Gastrocnemius medialis (tissue), 4 donors: ENCODE measurements around the gene TXNL4A. TPM values are rescaled to one million over a fixed set of nuclear protein-coding genes. Genes with fewer than 3 reads are reported as not detected.
"Not testable (repeated sequence)": the region's sequence is repeated elsewhere in the genome, so short reads cannot be mapped to it uniquely, and the experiment has no call there.

Experiments
- ATAC-seq, 2 donors: fragments of 150-250 bp; one replicate each; pipeline ENCODE4 v1.9.1; 2016
- DNase-seq, 2 donors: peaks; one replicate each; pipeline ENCODE4 v3.0.0-alpha.2; 2019
- H3K27ac ChIP-seq, 4 donors: fragments of 200-600 bp; sonication (generic); 1 replicate in 1 of 4; 2 replicates in 3 of 4; pipeline ENCODE4 v1.5.1; 2016 to 2018; ENCODE audit warnings: mild to moderate bottlenecking in 2 of 4, moderate library complexity in 1 of 4
- H3K27me3 ChIP-seq, 3 donors: fragments of 200-600 bp; sonication (generic) in 2 of 3; 1 replicate in 1 of 3; 2 replicates in 2 of 3; pipeline versions ENCODE4 v1.5.1 to v1.6.0; 2016 to 2019; ENCODE audit warnings: mild to moderate bottlenecking in 1 of 3, moderate library complexity in 1 of 3
- H3K36me3 ChIP-seq, 2 donors: fragments of 200-600 bp; sonication (generic) in 1 of 2; one replicate each; pipeline ENCODE4 v1.5.1; 2017 to 2018
- H3K4me1 ChIP-seq, 2 donors: fragments of 200-600 bp; sonication (generic) in 1 of 2; one replicate each; pipeline ENCODE4 v1.5.1; 2016 to 2017; ENCODE audit warnings: mild to moderate bottlenecking in 2 of 2
- H3K4me3 ChIP-seq, 4 donors: fragments of 200-600 bp; sonication (generic) in 3 of 4; 1 replicate in 1 of 4; 2 replicates in 3 of 4; pipeline ENCODE4 v1.5.1; 2016 to 2019; ENCODE audit warnings: mild to moderate bottlenecking in 2 of 4
- H3K9me3 ChIP-seq, 3 donors: fragments of 200-600 bp; sonication (generic) in 2 of 3; 1 replicate in 1 of 3; 2 replicates in 2 of 3; pipeline ENCODE4 v1.5.1; 2016 to 2019
- POLR2A ChIP-seq, 2 donors: fragments of 450-650 bp; IDR thresholded peaks; one replicate each; pipeline ENCODE4 v1.6.1; 2017; ENCODE audit warnings: antibody characterized with exemption in 2 of 2, mild to moderate bottlenecking in 2 of 2, moderate library complexity in 2 of 2
- in situ Hi-C, 4 donors: fragments of 200-750 bp; cut with MboI; loops; one replicate each; pipeline versions ENCODE4 v1.15.0 to v1.8.0; 2017; ENCODE audit warnings: low sequenced_read_pairs in 4 of 4
- intact Hi-C: fragments of 100-400 bp; cut with DNase I; formaldehyde crosslinking; loops from one replicate; pipeline ENCODE4 v1.15.1; 2023; ENCODE audit warnings: low total_unique reads
- total RNA-seq, 4 donors: library from RNA; depleted of rRNA; stranded (reverse); fragments of >200 nt; gene quantifications; one replicate each; pipeline versions ENCODE4 v1.1.0 to v1.2.3, GENCODE V29; 2016
- TF ChIP-seq, protein P1 (sequence below), 5 experiments: fragments of 450-650 bp in 3 of 5; fragments of 200-600 bp in 2 of 5; sonication (generic) in 2 of 5; IDR thresholded peaks in 4 of 5; conservative IDR thresholded peaks in 1 of 5; 1 replicate in 4 of 5; 2 replicates in 1 of 5; pipeline ENCODE4 v1.5.1; 2016 to 2019; ENCODE audit warnings: antibody characterized with exemption in 5 of 5, mild to moderate bottlenecking in 3 of 5, moderate library complexity in 3 of 5

Gene TXNL4A
- total RNA-seq, 4 donors from 2014 or later: 39.9 to 105 (median 66.4) TPM

DNA sequence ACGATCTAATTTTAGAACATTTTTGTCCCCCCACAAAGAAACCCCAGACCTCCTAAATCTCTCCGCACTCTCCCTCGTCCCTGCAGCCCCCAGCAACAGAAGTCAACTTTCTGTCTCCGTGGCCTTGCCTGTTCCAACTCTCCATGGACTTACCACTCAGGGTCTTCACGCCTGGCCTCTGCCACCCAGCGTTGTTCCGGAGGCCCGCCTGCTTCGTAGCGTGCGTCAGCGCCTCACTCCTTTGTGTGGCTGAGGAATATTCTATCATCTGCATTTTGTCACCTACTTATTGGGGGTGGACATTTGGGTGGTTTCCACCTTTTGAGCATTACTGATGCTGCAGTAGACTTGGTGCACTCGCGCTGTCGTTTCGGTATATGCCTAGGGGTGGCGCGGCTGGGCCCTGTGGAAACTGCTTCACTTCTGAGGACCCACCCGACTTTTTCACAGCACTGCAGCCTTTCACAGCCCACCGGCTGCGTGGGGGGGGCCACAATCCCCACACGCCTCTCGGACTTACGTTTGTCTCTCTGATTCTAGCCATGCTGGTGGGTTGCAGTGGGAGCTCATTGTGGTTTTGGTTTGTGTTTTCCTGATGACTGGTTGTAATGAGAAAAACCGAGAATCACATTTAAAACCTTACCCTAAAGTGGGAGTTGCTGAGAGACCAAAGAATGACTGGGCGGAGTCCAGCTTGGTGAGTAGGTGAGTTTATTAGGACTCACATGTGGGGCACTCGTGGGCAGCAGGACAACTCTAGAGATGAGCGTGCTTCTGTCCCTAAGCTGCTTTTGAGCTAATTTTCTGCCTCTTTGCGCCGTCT, 25.3 kb downstream of the TXNL4A start:
- Histone ChIP-seq H3K27ac (no peak overlapping the region), H3K27me3 (peaks cover 0 to 3% (median 0%) of the 10 kb centered on the region in 3 donors), H3K36me3 (no peaks in the 10 kb centered on the region), H3K4me3 (no peak overlapping the region), H3K4me1 (peaks cover 3 to 4% of the 10 kb centered on the region in 2 donors), H3K9me3 (no peaks in the 10 kb centered on the region)
- TF ChIP-seq, protein P1, sequence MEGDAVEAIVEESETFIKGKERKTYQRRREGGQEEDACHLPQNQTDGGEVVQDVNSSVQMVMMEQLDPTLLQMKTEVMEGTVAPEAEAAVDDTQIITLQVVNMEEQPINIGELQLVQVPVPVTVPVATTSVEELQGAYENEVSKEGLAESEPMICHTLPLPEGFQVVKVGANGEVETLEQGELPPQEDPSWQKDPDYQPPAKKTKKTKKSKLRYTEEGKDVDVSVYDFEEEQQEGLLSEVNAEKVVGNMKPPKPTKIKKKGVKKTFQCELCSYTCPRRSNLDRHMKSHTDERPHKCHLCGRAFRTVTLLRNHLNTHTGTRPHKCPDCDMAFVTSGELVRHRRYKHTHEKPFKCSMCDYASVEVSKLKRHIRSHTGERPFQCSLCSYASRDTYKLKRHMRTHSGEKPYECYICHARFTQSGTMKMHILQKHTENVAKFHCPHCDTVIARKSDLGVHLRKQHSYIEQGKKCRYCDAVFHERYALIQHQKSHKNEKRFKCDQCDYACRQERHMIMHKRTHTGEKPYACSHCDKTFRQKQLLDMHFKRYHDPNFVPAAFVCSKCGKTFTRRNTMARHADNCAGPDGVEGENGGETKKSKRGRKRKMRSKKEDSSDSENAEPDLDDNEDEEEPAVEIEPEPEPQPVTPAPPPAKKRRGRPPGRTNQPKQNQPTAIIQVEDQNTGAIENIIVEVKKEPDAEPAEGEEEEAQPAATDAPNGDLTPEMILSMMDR (IDR thresholded peaks at IDR 0.05 in 4 of 5, conservative IDR thresholded peaks at IDR 0.05 in 1 of 5): no peak
- no peak for TF ChIP-seq POLR2A (IDR thresholded peaks at IDR 0.05)
- no peak for ATAC-seq
- DNase-seq: no peak
- in situ Hi-C loops (no loop called here), intact Hi-C loops (no loop called here)

DNA sequence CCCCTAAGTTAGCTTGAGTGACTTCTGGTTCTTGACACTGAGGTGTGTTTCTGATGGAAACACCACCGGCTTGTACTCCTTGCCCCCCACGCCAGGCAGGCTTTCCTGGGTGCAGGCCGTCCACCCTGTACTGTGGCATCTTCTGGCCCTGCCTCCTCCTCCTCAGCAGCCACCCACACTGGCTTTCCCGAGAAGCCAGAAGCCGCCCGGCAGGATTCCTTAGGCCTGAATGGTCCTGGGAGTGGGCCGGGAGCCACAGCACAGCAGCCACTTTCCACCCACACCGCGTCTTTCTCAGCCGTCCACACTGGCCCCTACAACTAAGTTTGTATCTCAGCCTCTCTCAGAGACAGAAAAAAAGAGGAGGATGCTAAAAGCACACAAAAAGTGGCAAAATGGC, 26.1 kb downstream of the TXNL4A start:
- DNase-seq: no peak
- Histone ChIP-seq H3K27ac (no peak overlapping the region), H3K4me1 (peaks cover 3 to 4% of the 10 kb centered on the region in 2 donors), H3K4me3 (no peak overlapping the region), H3K36me3 (no peaks in the 10 kb centered on the region), H3K27me3 (peaks cover 0 to 3% (median 0%) of the 10 kb centered on the region in 3 donors), H3K9me3 (no peaks in the 10 kb centered on the region)
- no peak for ATAC-seq
- in situ Hi-C loops: no loop called here
- TF ChIP-seq, protein P1 (IDR thresholded peaks at IDR 0.05 in 4 of 5, conservative IDR thresholded peaks at IDR 0.05 in 1 of 5): no peak
- no peak for TF ChIP-seq POLR2A (IDR thresholded peaks at IDR 0.05)
- intact Hi-C loops: no loop called here

DNA sequence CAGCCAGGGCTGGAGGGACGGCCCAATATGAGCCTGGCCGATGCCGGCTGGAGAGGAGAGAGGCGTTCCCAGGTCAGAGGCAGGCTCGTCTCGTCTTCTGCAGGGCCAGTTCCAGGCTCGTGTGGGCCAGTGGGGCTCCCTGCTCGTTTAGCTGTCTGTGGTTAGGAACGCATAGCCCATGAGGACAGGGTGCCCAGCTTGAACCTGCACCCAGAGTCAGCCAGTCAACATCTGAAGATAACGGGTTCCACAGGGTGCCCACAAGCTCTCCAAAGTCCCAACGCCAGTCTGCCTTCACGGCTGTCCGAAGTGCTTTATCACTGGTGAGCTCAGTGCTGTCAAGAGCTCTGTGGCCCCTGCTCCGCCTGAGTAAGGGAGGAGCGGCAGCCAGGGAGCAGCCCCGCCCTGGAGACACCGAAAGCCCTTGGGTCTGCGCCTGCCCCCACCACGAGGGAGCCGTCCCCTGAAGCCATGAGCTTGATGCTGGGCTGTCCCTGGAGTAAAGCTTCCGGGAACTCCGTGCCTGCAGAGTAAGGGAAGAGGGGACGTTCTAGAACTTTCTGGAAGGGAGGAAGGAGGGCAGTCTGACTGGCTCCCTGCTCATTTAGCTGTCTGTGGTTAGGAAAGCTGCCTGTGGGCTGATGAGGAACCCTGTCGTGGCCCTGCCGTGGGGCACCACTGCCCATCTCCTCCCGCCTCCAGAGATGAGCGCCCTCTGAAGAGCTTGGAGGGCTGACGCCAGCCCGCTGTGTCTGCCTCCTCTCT, 26.7 kb downstream of the TXNL4A start:
- no peak for DNase-seq
- no peak for ATAC-seq
- Histone ChIP-seq H3K27me3 (peaks cover 0 to 3% (median 0%) of the 10 kb centered on the region in 3 donors), H3K36me3 (no peaks in the 10 kb centered on the region), H3K9me3 (no peaks in the 10 kb centered on the region), H3K4me3 (no peak overlapping the region), H3K4me1 (peaks cover 3 to 4% of the 10 kb centered on the region in 2 donors), H3K27ac (no peak overlapping the region)
- TF ChIP-seq, protein P1 (IDR thresholded peaks at IDR 0.05 in 4 of 5, conservative IDR thresholded peaks at IDR 0.05 in 1 of 5): no peak
- in situ Hi-C loops: no loop called here
- intact Hi-C loops: no loop called here

DNA sequence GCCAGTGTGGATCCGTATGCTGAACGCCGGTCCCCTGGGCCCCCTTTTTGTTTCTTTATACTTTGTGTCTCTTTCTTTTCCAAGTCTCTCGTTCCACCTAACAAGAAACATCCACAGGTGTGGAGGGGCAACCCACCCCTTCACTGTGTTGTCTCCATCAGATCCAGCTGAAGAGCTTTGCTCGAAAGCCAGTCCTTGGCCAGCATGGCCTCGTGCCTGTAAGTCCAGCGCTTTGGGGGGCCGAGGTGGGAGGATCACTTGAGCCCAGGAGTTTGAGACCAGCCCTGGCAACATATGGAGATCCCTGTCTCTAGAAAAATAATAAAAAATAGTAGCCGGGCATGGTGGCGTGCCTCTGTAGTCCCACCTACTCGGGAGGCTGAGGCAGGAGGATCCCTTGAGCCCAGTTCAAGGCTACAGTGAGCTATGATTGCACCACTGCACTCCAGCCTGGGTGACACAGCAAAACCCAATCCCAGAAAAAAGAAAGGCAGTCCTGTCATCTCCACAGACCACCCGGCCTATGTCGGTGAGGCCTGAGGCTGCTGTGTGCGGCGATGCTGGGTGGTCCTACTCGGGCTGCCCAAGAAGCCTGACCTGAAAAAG, 27.3 kb downstream of the TXNL4A start:
- Histone ChIP-seq H3K27me3 (peaks cover 0 to 3% (median 0%) of the 10 kb centered on the region in 3 donors), H3K4me1 (peaks cover 3 to 4% of the 10 kb centered on the region in 2 donors), H3K27ac (no peak overlapping the region), H3K9me3 (no peaks in the 10 kb centered on the region), H3K4me3 (no peak overlapping the region), H3K36me3 (no peaks in the 10 kb centered on the region)
- TF ChIP-seq POLR2A (IDR thresholded peaks at IDR 0.05): no peak
- TF ChIP-seq, protein P1 (IDR thresholded peaks at IDR 0.05 in 4 of 5, conservative IDR thresholded peaks at IDR 0.05 in 1 of 5): no peak
- intact Hi-C loops (no loop called here), in situ Hi-C loops (no loop called here)
- no peak for ATAC-seq
- no peak for DNase-seq

DNA sequence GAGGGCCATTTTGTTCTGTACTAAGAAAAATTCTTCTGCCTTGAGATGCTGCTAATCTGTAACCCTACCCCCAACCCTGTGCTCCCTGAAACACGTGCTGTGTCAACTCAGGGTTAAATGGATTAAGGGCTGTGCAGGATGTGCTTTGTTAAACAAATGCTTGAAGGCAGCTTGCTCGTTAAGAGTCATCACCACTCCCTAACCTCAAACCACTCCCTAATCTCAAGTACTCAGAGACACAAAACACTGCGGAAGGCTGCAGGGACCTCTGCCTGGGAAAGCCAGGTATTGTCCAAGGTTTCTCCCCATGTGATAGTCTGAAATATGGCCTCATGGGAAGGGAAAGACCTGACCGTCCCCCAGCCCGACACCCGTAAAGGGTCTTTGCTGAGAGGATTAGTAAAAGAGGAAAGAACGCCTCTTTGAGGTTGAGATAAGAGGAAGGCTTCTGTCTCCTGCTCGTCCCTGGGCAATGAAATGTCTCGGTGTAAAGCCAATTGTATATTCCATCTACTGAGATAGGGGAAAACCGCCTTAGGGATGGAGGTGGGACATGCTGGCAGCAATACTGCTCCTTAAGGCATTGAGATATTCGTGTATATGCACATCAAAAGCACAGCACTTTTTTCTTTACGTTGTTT, 28.1 kb downstream of the TXNL4A start:
- in situ Hi-C loops, ATAC-seq, intact Hi-C loops: not testable (repeated sequence)

More for the DNA sequence above, 28.1 kb downstream of the TXNL4A start:
- not testable (repeated sequence) for H3K36me3 ChIP-seq, H3K9me3 ChIP-seq, H3K27me3 ChIP-seq, DNase-seq, H3K4me1 ChIP-seq, H3K4me3 ChIP-seq, H3K27ac ChIP-seq
